Activated T-helper 17 cell treated with anti-CD3 and anti-CD28 coated beads, Interleukin-2, amount 50 U/mL, for 72 hours (primary cell): ENCODE results near the gene MOV10. TPM values are rescaled to one million over a fixed set of nuclear protein-coding genes. Genes with fewer than 3 reads are reported as not detected.
"Not testable (repeated sequence)": the region's sequence is repeated elsewhere in the genome, so short reads cannot be mapped to it uniquely, and the experiment has no call there.

Experiments
- ATAC-seq: fragments of 150-1000 bp; cut with Tn5 transposase; replicated peaks from 2 replicates; pipeline ENCODE4 v1.10.0; 2021; ENCODE audit warnings: mild to moderate bottlenecking, moderate library complexity
- H3K27ac Mint-ChIP-seq: one replicate; pipeline ENCODE4 v1.8.0; 2022; ENCODE audit warnings: mixed read lengths
- H3K27me3 Mint-ChIP-seq: one replicate; pipeline ENCODE4 v1.8.0; 2022; ENCODE audit warnings: mixed read lengths
- H3K36me3 Mint-ChIP-seq: one replicate; pipeline ENCODE4 v1.8.0; 2022; ENCODE audit warnings: low read depth, mild to moderate bottlenecking, mixed read lengths
- H3K4me1 Mint-ChIP-seq: one replicate; pipeline ENCODE4 v1.8.0; 2022; ENCODE audit warnings: mixed read lengths
- H3K4me3 Mint-ChIP-seq: one replicate; pipeline ENCODE4 v1.8.0; 2022; ENCODE audit warnings: mild to moderate bottlenecking, mixed read lengths
- H3K9me3 Mint-ChIP-seq: one replicate; pipeline ENCODE4 v1.8.0; 2022; ENCODE audit warnings: mixed read lengths
- total RNA-seq, 2 donors: library from RNA; stranded (reverse); gene quantifications; one replicate each; pipeline ENCODE4 v1.2.3, GENCODE V29; 2022

The MOV10 gene
- total RNA-seq = 10 to 100 TPM; 54.7 to 59.3 TPM

GRCh38 chr1:112674440-112674985, at the start of gene MOV10:
MOV10 (plus strand) TSS chr1:112674659; CDS start chr1:112674913, 254 bp downstream.
- Mint-ChIP-seq H3K9me3 (no peaks in the 10 kb centered on the region), H3K4me3 (peak within 1 kb of the TSS; percentile 94), H3K36me3 (peaks cover 50% of the 10 kb centered on the region), H3K27me3 (no peaks in the 10 kb centered on the region), H3K4me1 (peaks cover 43% of the 10 kb centered on the region), H3K27ac (peak within 1 kb of the TSS; percentile 94)
- ATAC-seq = peak; percentile 81

- H3K4me1 Mint-ChIP-seq = peaks cover 42% of the 10 kb centered on the region
- peaks cover 96% of the 10 kb centered on the region for H3K36me3 Mint-ChIP-seq
- no peaks in the 10 kb centered on the region for H3K9me3 Mint-ChIP-seq
- no peak for ATAC-seq
- peak overlapping the region; percentile 43 for H3K4me3 Mint-ChIP-seq
- H3K27me3 Mint-ChIP-seq = no peaks in the 10 kb centered on the region
- H3K27ac Mint-ChIP-seq = peak overlapping the region; percentile 22
These were observed 48.8 kb upstream of the MOV10 start for GRCh38 chr1:112625696-112626095.

- no peak overlapping the region for H3K27ac Mint-ChIP-seq
These were observed 48.3 kb upstream of the MOV10 start for GRCh38 chr1:112626193-112626592.

GRCh38 chr1:112626887-112627286, 47.6 kb upstream of the MOV10 start:
- peaks cover 96% of the 10 kb centered on the region for H3K36me3 Mint-ChIP-seq
- H3K4me1 Mint-ChIP-seq = peaks cover 47% of the 10 kb centered on the region
- H3K4me3 Mint-ChIP-seq = peak overlapping the region; percentile 51
- ATAC-seq = no peak
- no peak overlapping the region for H3K27ac Mint-ChIP-seq
- no peaks in the 10 kb centered on the region for H3K9me3 Mint-ChIP-seq
- H3K27me3 Mint-ChIP-seq = no peaks in the 10 kb centered on the region

More at GRCh38 chr1:112626193-112626592, 48.3 kb upstream of the MOV10 start:
- peaks cover 46% of the 10 kb centered on the region for H3K4me1 Mint-ChIP-seq
- H3K36me3 Mint-ChIP-seq = peaks cover 96% of the 10 kb centered on the region
- H3K9me3 Mint-ChIP-seq = no peaks in the 10 kb centered on the region
- no peak for ATAC-seq
- H3K27me3 Mint-ChIP-seq = no peaks in the 10 kb centered on the region
- peak overlapping the region; percentile 51 for H3K4me3 Mint-ChIP-seq

- Mint-ChIP-seq H3K4me1 (peaks cover 55% of the 10 kb centered on the region), H3K36me3 (peaks cover 96% of the 10 kb centered on the region), H3K4me3 (peak overlapping the region; percentile 3), H3K27ac (no peak overlapping the region), H3K9me3 (no peaks in the 10 kb centered on the region), H3K27me3 (no peaks in the 10 kb centered on the region)
- ATAC-seq = no peak
These were observed 45.9 kb upstream of the MOV10 start for GRCh38 chr1:112628516-112628915.

GRCh38 chr1:112629256-112629655, 45.2 kb upstream of the MOV10 start:
- H3K27me3 Mint-ChIP-seq = no peaks in the 10 kb centered on the region
- no peaks in the 10 kb centered on the region for H3K9me3 Mint-ChIP-seq
- no peak overlapping the region for H3K27ac Mint-ChIP-seq
- H3K4me3 Mint-ChIP-seq = peak overlapping the region; percentile 12
- no peak for ATAC-seq
- peaks cover 62% of the 10 kb centered on the region for H3K4me1 Mint-ChIP-seq
- H3K36me3 Mint-ChIP-seq = peaks cover 95% of the 10 kb centered on the region

- H3K4me3 Mint-ChIP-seq = peak overlapping the region; percentile 36
- H3K36me3 Mint-ChIP-seq = peaks cover 83% of the 10 kb centered on the region
- no peaks in the 10 kb centered on the region for H3K9me3 Mint-ChIP-seq
- no peaks in the 10 kb centered on the region for H3K27me3 Mint-ChIP-seq
- H3K4me1 Mint-ChIP-seq = peaks cover 65% of the 10 kb centered on the region
- no peak for ATAC-seq
- peak overlapping the region; percentile 22 for H3K27ac Mint-ChIP-seq
These were observed 40.8 kb upstream of the MOV10 start for GRCh38 chr1:112633628-112634027.

- Mint-ChIP-seq H3K4me3 (peak overlapping the region; percentile 36), H3K36me3 (peaks cover 80% of the 10 kb centered on the region), H3K4me1 (peaks cover 58% of the 10 kb centered on the region), H3K27ac (no peak overlapping the region), H3K9me3 (no peaks in the 10 kb centered on the region), H3K27me3 (no peaks in the 10 kb centered on the region)
- ATAC-seq = no peak
These were observed 40.1 kb upstream of the MOV10 start for GRCh38 chr1:112634367-112634766.

- Mint-ChIP-seq H3K36me3 (peaks cover 67% of the 10 kb centered on the region), H3K9me3 (no peaks in the 10 kb centered on the region), H3K27ac (peak overlapping the region; percentile 22), H3K4me1 (peaks cover 47% of the 10 kb centered on the region), H3K27me3 (no peaks in the 10 kb centered on the region), H3K4me3 (peak overlapping the region; percentile 59)
- peak; percentile 27 for ATAC-seq
These were observed 38.4 kb upstream of the MOV10 start for GRCh38 chr1:112636056-112636455.

GRCh38 chr1:112636597-112637253, 37.7 kb upstream of the MOV10 start:
- no peaks in the 10 kb centered on the region for H3K9me3 Mint-ChIP-seq
- H3K4me3 Mint-ChIP-seq = peak overlapping the region; percentile 59
- H3K27ac Mint-ChIP-seq = peak overlapping the region; percentile 38
- peak; percentile 56 for ATAC-seq
- H3K36me3 Mint-ChIP-seq = peaks cover 66% of the 10 kb centered on the region
- no peaks in the 10 kb centered on the region for H3K27me3 Mint-ChIP-seq
- H3K4me1 Mint-ChIP-seq = peaks cover 46% of the 10 kb centered on the region

GRCh38 chr1:112637254-112638109, 37.0 kb upstream of the MOV10 start:
- ATAC-seq = no peak
- Mint-ChIP-seq H3K27ac (peak overlapping the region; percentile 42), H3K27me3 (no peaks in the 10 kb centered on the region), H3K4me1 (peaks cover 40% of the 10 kb centered on the region), H3K9me3 (no peaks in the 10 kb centered on the region), H3K36me3 (peaks cover 66% of the 10 kb centered on the region), H3K4me3 (peak overlapping the region; percentile 59)

GRCh38 chr1:112638110-112638428, 36.4 kb upstream of the MOV10 start:
- Mint-ChIP-seq H3K27ac (peak overlapping the region; percentile 42), H3K9me3 (no peaks in the 10 kb centered on the region), H3K27me3 (no peaks in the 10 kb centered on the region), H3K36me3 (peaks cover 67% of the 10 kb centered on the region), H3K4me1 (peaks cover 38% of the 10 kb centered on the region), H3K4me3 (peak overlapping the region; percentile 34)
- ATAC-seq = no peak

GRCh38 chr1:112640437-112640836, 34.0 kb upstream of the MOV10 start:
- H3K4me3 Mint-ChIP-seq, ATAC-seq, H3K27ac Mint-ChIP-seq, H3K27me3 Mint-ChIP-seq, H3K9me3 Mint-ChIP-seq: not testable (repeated sequence)
- peaks cover 29% of the 10 kb centered on the region for H3K4me1 Mint-ChIP-seq
- H3K36me3 Mint-ChIP-seq = peaks cover 74% of the 10 kb centered on the region

GRCh38 chr1:112643080-112643479, 31.4 kb upstream of the MOV10 start:
- H3K9me3 Mint-ChIP-seq = no peaks in the 10 kb centered on the region
- peaks cover 79% of the 10 kb centered on the region for H3K36me3 Mint-ChIP-seq
- H3K4me1 Mint-ChIP-seq = peaks cover 20% of the 10 kb centered on the region
- H3K27ac Mint-ChIP-seq = no peak overlapping the region
- no peaks in the 10 kb centered on the region for H3K27me3 Mint-ChIP-seq
- H3K4me3 Mint-ChIP-seq = no peak overlapping the region
- ATAC-seq = no peak

GRCh38 chr1:112646225-112646624, 28.2 kb upstream of the MOV10 start:
- ATAC-seq = no peak
- Mint-ChIP-seq H3K4me3 (peak overlapping the region; percentile 5), H3K9me3 (no peaks in the 10 kb centered on the region), H3K4me1 (peaks cover 30% of the 10 kb centered on the region), H3K36me3 (peaks cover 100% of the 10 kb centered on the region), H3K27ac (peak overlapping the region; percentile 10), H3K27me3 (no peaks in the 10 kb centered on the region)
